Smooth muscle cell (in vitro differentiated cells): ENCODE data around the gene BPHL. TPM values are rescaled to one million over a fixed set of nuclear protein-coding genes. Genes with fewer than 3 reads are reported as not detected.

Experiments
- DNase-seq: peaks from one replicate; lab custom pipeline; 2025; ENCODE audit not compliant: unreplicated experiment; lab: John Stamatoyannopoulos, UW
- H2AFZ ChIP-seq: fragments of 200-600 bp; sonication (generic); 2 replicates; pipeline ENCODE4 v1.6.0; 2016; ENCODE audit warnings: antibody characterized with exemption, low read depth, mild to moderate bottlenecking
- H3F3A ChIP-seq: fragments of 200-600 bp; sonication (generic); 2 replicates; pipeline ENCODE4 v1.6.0; 2017; ENCODE audit warnings: antibody characterized with exemption, low read depth
- H3K27ac ChIP-seq: fragments of 200-600 bp; sonication (generic); 2 replicates; pipeline ENCODE4 v1.5.1; 2016; ENCODE audit warnings: low read depth, mild to moderate bottlenecking
- H3K27me3 ChIP-seq: fragments of 200-600 bp; sonication (generic); 2 replicates; pipeline ENCODE4 v1.6.1; 2016; ENCODE audit warnings: low read depth, mild to moderate bottlenecking
- H3K36me3 ChIP-seq: fragments of 200-600 bp; sonication (generic); 2 replicates; pipeline ENCODE4 v1.5.1; 2016; ENCODE audit warnings: low read depth
- H3K4me1 ChIP-seq: fragments of 200-600 bp; sonication (generic); 2 replicates; pipeline ENCODE4 v1.5.1; 2016; ENCODE audit warnings: low read depth
- H3K4me2 ChIP-seq: fragments of 200-600 bp; sonication (generic); 2 replicates; pipeline ENCODE4 v1.6.0; 2016; ENCODE audit warnings: mild to moderate bottlenecking
- H3K4me3 ChIP-seq: fragments of 200-600 bp; sonication (generic); 2 replicates; pipeline ENCODE4 v1.5.1; 2016; ENCODE audit warnings: mild to moderate bottlenecking
- H3K79me2 ChIP-seq: fragments of 200-600 bp; sonication (generic); 2 replicates; pipeline ENCODE4 v1.6.0; 2016; ENCODE audit warnings: low read depth, mild to moderate bottlenecking
- H3K9ac ChIP-seq: fragments of 200-600 bp; sonication (generic); 2 replicates; pipeline ENCODE4 v1.6.0; 2016; ENCODE audit warnings: low read depth
- H3K9me3 ChIP-seq: fragments of 200-600 bp; sonication (generic); replicated peaks from 2 replicates; pipeline ENCODE4 v1.5.1; 2016; ENCODE audit warnings: low read depth
- H4K20me1 ChIP-seq: fragments of 200-600 bp; sonication (generic); 2 replicates; pipeline ENCODE4 v1.6.0; 2016; ENCODE audit warnings: low read depth
- CTCF ChIP-seq: fragments of 200-600 bp; sonication (generic); IDR thresholded peaks from 2 replicates; pipeline ENCODE4 v1.5.1; 2017; ENCODE audit warnings: borderline replicate concordance, mild to moderate bottlenecking, antibody characterized with exemption; ENCODE audit not compliant: insufficient read depth, poor library complexity, severe bottlenecking
- WGBS: methylation state at CpG from one replicate; pipeline ENCODE4 v1.1.7; 2016; ENCODE audit warnings: low lambda C conversion rate; 5-methylcytosine and 5-hydroxymethylcytosine counted together
- polyA plus RNA-seq: library from polyadenylated mRNA; unstranded; fragments of >200 nt; fragmentation: Nextera tagmentation; extraction: Ambion mirVana; gene quantifications from 2 replicates; pipeline ENCODE4 v1.2.1, GENCODE V29; 2016
- total RNA-seq: library from RNA; depleted of rRNA; stranded (reverse); fragments of >200 nt; gene quantifications from 2 replicates; pipeline ENCODE4 v1.2.3, GENCODE V29; 2014

Gene BPHL
- total and polyA plus RNA-seq, 2 experiments from 2014 or later: 21.3 to 43.6 TPM

GRCh38 chr6:3079682-3080081 is 38.8 kb upstream of the BPHL start:
- Histone ChIP-seq H3K9me3 (no peaks in the 10 kb centered on the region), H3K27me3 (no peaks in the 10 kb centered on the region), H3K9ac (no peak overlapping the region), H3K36me3 (peaks cover 18% of the 10 kb centered on the region), H3F3A (no peaks in the 10 kb centered on the region), H3K79me2 (peaks cover 15% of the 10 kb centered on the region), H4K20me1 (peaks cover 18% of the 10 kb centered on the region), H2AFZ (no peak overlapping the region), H3K4me1 (peaks cover 10% of the 10 kb centered on the region), H3K4me2 (no peak overlapping the region), H3K4me3 (no peak overlapping the region), H3K27ac (no peak overlapping the region)
- WGBS: 100% methylated on average over 1 of the region's 1 CpG
- DNase-seq: no peak
- no peak for TF ChIP-seq CTCF

- WGBS: 99% methylated on average over 5 of the region's 5 CpGs
- TF ChIP-seq CTCF: no peak
- Histone ChIP-seq H3K27me3 (no peaks in the 10 kb centered on the region), H4K20me1 (no peaks in the 10 kb centered on the region), H3K9me3 (no peaks in the 10 kb centered on the region), H3K9ac (no peak overlapping the region), H3K36me3 (peaks cover 18% of the 10 kb centered on the region), H3K4me2 (no peak overlapping the region), H3K4me1 (no peaks in the 10 kb centered on the region), H3K79me2 (no peaks in the 10 kb centered on the region), H3F3A (no peaks in the 10 kb centered on the region), H3K4me3 (no peak overlapping the region), H3K27ac (no peak overlapping the region), H2AFZ (no peak overlapping the region)
- DNase-seq: no peak
Measured at GRCh38 chr6:3081960-3082359, 36.6 kb upstream of the BPHL start.

- H4K20me1 ChIP-seq: no peaks in the 10 kb centered on the region
- no peak overlapping the region for H3K27ac ChIP-seq
- DNase-seq: no peak
- no peaks in the 10 kb centered on the region for H3K79me2 ChIP-seq
- no peaks in the 10 kb centered on the region for H3K27me3 ChIP-seq
- no peaks in the 10 kb centered on the region for H3K9me3 ChIP-seq
- H3K36me3 ChIP-seq: peaks cover 12% of the 10 kb centered on the region
- H3K4me1 ChIP-seq: no peaks in the 10 kb centered on the region
- no peak for TF ChIP-seq CTCF
- WGBS: 95% methylated on average over 4 of the region's 4 CpGs
- no peak overlapping the region for H3K4me2 ChIP-seq
- no peak overlapping the region for H2AFZ ChIP-seq
- H3K9ac ChIP-seq: no peak overlapping the region
- H3K4me3 ChIP-seq: no peak overlapping the region
- H3F3A ChIP-seq: peaks cover 6% of the 10 kb centered on the region
Measured at GRCh38 chr6:3085074-3085473, 33.4 kb upstream of the BPHL start.

GRCh38 chr6:3086282-3086946 is 32.1 kb upstream of the BPHL start:
- no peak overlapping the region for H3K4me2 ChIP-seq
- H3K4me1 ChIP-seq: no peaks in the 10 kb centered on the region
- H3K9me3 ChIP-seq: no peaks in the 10 kb centered on the region
- H3K36me3 ChIP-seq: no peaks in the 10 kb centered on the region
- H3F3A ChIP-seq: peaks cover 10% of the 10 kb centered on the region
- H3K9ac ChIP-seq: no peak overlapping the region
- TF ChIP-seq CTCF: no peak
- H2AFZ ChIP-seq: no peak overlapping the region
- no peaks in the 10 kb centered on the region for H4K20me1 ChIP-seq
- DNase-seq: no peak
- no peak overlapping the region for H3K4me3 ChIP-seq
- no peaks in the 10 kb centered on the region for H3K27me3 ChIP-seq
- peak overlapping the region; percentile 39 for H3K27ac ChIP-seq
- 66% methylated on average over 7 of the region's 7 CpGs for WGBS
- no peaks in the 10 kb centered on the region for H3K79me2 ChIP-seq
